Activated T-cell treated with anti-CD3 and anti-CD28 coated beads, Interleukin-2, amount 50 U/mL, for 48 hours (primary cell): ENCODE data around the gene CALML5.
A peak's percentile ranks its signal among the peaks of the same experiment; 100 is the strongest.

ENCODE experiments used
- DNase-seq, 2 experiments: peaks; one replicate each; pipeline ENCODE4 v3.0.0-alpha.2; 2020

CALML5 gene

GRCh38 chr10:5514226-5514850, 15.0 kb upstream of the CALML5 start:
- DNase-seq, result no peak

GRCh38 chr10:5512881-5513612, 13.7 kb upstream of the CALML5 start:
- peak; percentile 35 to 45 for DNase-seq

GRCh38 chr10:5512331-5512730, 13.0 kb upstream of the CALML5 start:
- no peak for DNase-seq

GRCh38 chr10:5511885-5512280, 12.5 kb upstream of the CALML5 start:
- DNase-seq, result no peak

GRCh38 chr10:5511231-5511884, 12.0 kb upstream of the CALML5 start:
- no peak for DNase-seq

- no peak for DNase-seq
Observed at GRCh38 chr10:5510281-5511072, 11.1 kb upstream of the CALML5 start.

GRCh38 chr10:5509691-5510090, 10.3 kb upstream of the CALML5 start:
- DNase-seq, result no peak

GRCh38 chr10:5509236-5509635, 9.9 kb upstream of the CALML5 start:
- no peak for DNase-seq

GRCh38 chr10:5508786-5509185, 9.4 kb upstream of the CALML5 start:
- DNase-seq, result no peak

- no peak for DNase-seq
Observed at GRCh38 chr10:5508161-5508604, 8.8 kb upstream of the CALML5 start.

GRCh38 chr10:5507649-5508131, 8.3 kb upstream of the CALML5 start:
- no peak for DNase-seq

- DNase-seq, result no peak
Observed at GRCh38 chr10:5506751-5507648, 7.6 kb upstream of the CALML5 start.

GRCh38 chr10:5506246-5506645, 6.9 kb upstream of the CALML5 start:
- no peak for DNase-seq

GRCh38 chr10:5504146-5505072, 5.0 kb upstream of the CALML5 start:
- DNase-seq, result no peak

- no peak for DNase-seq
Observed at GRCh38 chr10:5503477-5503835, 4.1 kb upstream of the CALML5 start.

- no peak for DNase-seq
Observed at GRCh38 chr10:5502571-5503476, 3.5 kb upstream of the CALML5 start.

GRCh38 chr10:5502061-5502521, 2.7 kb upstream of the CALML5 start:
- DNase-seq, result no peak

- DNase-seq, result no peak
Observed at GRCh38 chr10:5500910-5501309, 1.5 kb upstream of the CALML5 start.

GRCh38 chr10:5500162-5500670, 846 bp upstream of the CALML5 start:
- no peak for DNase-seq
